ENCODE measurements around the gene PTGFR. TPM values are rescaled to one million over a fixed set of nuclear protein-coding genes. Genes with fewer than 3 reads are reported as not detected.

PTGFR gene
- total RNA-seq, 1 experiment from 2014 or later, result 1.5 TPM

- no peak overlapping the region for H3K27ac ChIP-seq (ENCODE audit: low read depth, low read length, poor library complexity, severe bottlenecking)
- intact Hi-C loops (cut with micrococcal nuclease; ENCODE audit: unreplicated experiment), result no loop called here
- no peaks in the 10 kb centered on the region for H3K4me1 ChIP-seq (ENCODE audit: insufficient read depth, low read length, poor library complexity, severe bottlenecking)
- H3K4me3 ChIP-seq (ENCODE audit: low read depth, low read length, poor library complexity, severe bottlenecking), result no peak overlapping the region
- POLR2A ChIA-PET (ENCODE audit: low non-redundant PET), result no interaction called here
- no peaks in the 10 kb centered on the region for H3K36me3 ChIP-seq (ENCODE audit: insufficient read depth, low read length, poor library complexity, severe bottlenecking)
- BruUV-seq (replicated peaks), result no TSS peak
- no peaks in the 10 kb centered on the region for H3K9me3 ChIP-seq (ENCODE audit: low read depth, low read length, poor library complexity, severe bottlenecking)
- CTCF ChIA-PET, result no interaction called here
- no peak for TF ChIP-seq CTCF (conservative IDR thresholded peaks at IDR 0.05; ENCODE audit: low read depth, low read length)
- TF ChIP-seq EZH2 (IDR thresholded peaks at IDR 0.05; ENCODE audit: borderline replicate concordance, low read depth, low read length, poor library complexity, severe bottlenecking), result no peak
- H3K27me3 ChIP-seq (replicated peaks; ENCODE audit: insufficient read depth, low read depth, low read length, poor library complexity), result no peaks in the 10 kb centered on the region
- DNase-seq (ENCODE audit: low spot score), result no peak
Observed at GRCh38 chr1:78526496-78526895, 35.7 kb downstream of the PTGFR start.

DNA sequence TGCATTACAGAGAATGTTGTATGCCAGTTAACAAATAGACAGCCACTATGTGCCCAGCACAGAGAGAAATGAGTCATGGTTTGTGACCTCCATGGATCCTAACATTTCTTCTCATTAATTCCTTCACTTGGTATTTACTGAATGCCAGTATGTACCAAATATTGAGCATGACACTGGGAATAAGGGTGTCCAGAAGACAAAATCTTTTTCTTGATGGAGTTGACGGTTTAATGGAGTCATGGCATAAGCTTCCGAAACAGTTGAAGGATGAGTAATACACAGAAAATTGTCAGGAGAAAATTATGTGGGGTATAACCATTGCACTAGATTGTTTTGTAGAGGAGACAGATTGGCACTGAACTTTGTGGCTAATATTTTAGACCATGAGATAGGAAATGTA lies 36.9 kb downstream of the PTGFR start:
- intact Hi-C loops (cut with micrococcal nuclease; ENCODE audit: unreplicated experiment), result no loop called here
- BruUV-seq (replicated peaks), result no TSS peak
- Histone ChIP-seq H3K27me3 (replicated peaks; ENCODE audit: insufficient read depth, low read depth, low read length, poor library complexity) (no peaks in the 10 kb centered on the region), H3K4me1 (ENCODE audit: insufficient read depth, low read length, poor library complexity, severe bottlenecking) (no peaks in the 10 kb centered on the region), H3K27ac (ENCODE audit: low read depth, low read length, poor library complexity, severe bottlenecking) (no peak overlapping the region), H3K36me3 (ENCODE audit: insufficient read depth, low read length, poor library complexity, severe bottlenecking) (no peaks in the 10 kb centered on the region), H3K9me3 (ENCODE audit: low read depth, low read length, poor library complexity, severe bottlenecking) (no peaks in the 10 kb centered on the region), H3K4me3 (ENCODE audit: low read depth, low read length, poor library complexity, severe bottlenecking) (no peak overlapping the region)
- ChIA-PET CTCF (no interaction called here), POLR2A (ENCODE audit: low non-redundant PET) (no interaction called here)
- no peak for DNase-seq (ENCODE audit: low spot score)
- TF ChIP-seq EZH2 (IDR thresholded peaks at IDR 0.05; ENCODE audit: borderline replicate concordance, low read depth, low read length, poor library complexity, severe bottlenecking) (no peak), CTCF (conservative IDR thresholded peaks at IDR 0.05; ENCODE audit: low read depth, low read length) (no peak)

DNA sequence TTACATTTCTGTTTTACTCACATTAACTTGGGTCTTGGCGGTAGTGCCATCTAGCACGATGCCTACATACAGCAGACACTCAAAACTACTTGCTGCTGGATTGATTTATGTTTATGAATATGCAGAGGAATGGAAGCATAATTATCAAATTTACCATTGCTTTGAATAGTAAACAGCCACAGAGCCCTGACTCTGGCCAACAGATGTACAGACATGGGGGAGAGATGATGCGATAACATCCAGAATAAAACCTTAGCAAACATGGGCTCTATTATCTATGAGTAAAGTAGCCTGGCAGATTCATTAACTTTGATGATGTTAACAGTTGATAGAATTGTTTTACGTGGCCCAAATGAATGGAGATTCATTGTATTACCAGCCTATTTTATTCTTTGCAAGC lies 42.8 kb downstream of the PTGFR start:
- no peaks in the 10 kb centered on the region for H3K36me3 ChIP-seq (ENCODE audit: insufficient read depth, low read length, poor library complexity, severe bottlenecking)
- TF ChIP-seq CTCF (conservative IDR thresholded peaks at IDR 0.05; ENCODE audit: low read depth, low read length) (no peak), EZH2 (IDR thresholded peaks at IDR 0.05; ENCODE audit: borderline replicate concordance, low read depth, low read length, poor library complexity, severe bottlenecking) (no peak)
- BruUV-seq (replicated peaks), result no TSS peak
- no peak for DNase-seq (ENCODE audit: low spot score)
- no peak overlapping the region for H3K27ac ChIP-seq (ENCODE audit: low read depth, low read length, poor library complexity, severe bottlenecking)
- H3K27me3 ChIP-seq (replicated peaks; ENCODE audit: insufficient read depth, low read depth, low read length, poor library complexity), result no peaks in the 10 kb centered on the region
- H3K9me3 ChIP-seq (ENCODE audit: low read depth, low read length, poor library complexity, severe bottlenecking), result no peaks in the 10 kb centered on the region
- ChIA-PET CTCF (no interaction called here), POLR2A (ENCODE audit: low non-redundant PET) (no interaction called here)
- H3K4me3 ChIP-seq (ENCODE audit: low read depth, low read length, poor library complexity, severe bottlenecking), result no peak overlapping the region
- no peaks in the 10 kb centered on the region for H3K4me1 ChIP-seq (ENCODE audit: insufficient read depth, low read length, poor library complexity, severe bottlenecking)
- intact Hi-C loops (cut with micrococcal nuclease; ENCODE audit: unreplicated experiment), result no loop called here

All from A673 (cell line).